GM12801 (cell line): ENCODE measurements around the gene STARD9.

ENCODE experiments used
- TF ChIP-seq, protein P1 (sequence below): IDR thresholded peaks from one replicate; pipeline ENCODE4 v1.5.1; 2011; ENCODE audit warnings: control low read depth; ENCODE audit not compliant: insufficient read length; ENCODE audit errors: extremely low read depth

STARD9 gene

DNA sequence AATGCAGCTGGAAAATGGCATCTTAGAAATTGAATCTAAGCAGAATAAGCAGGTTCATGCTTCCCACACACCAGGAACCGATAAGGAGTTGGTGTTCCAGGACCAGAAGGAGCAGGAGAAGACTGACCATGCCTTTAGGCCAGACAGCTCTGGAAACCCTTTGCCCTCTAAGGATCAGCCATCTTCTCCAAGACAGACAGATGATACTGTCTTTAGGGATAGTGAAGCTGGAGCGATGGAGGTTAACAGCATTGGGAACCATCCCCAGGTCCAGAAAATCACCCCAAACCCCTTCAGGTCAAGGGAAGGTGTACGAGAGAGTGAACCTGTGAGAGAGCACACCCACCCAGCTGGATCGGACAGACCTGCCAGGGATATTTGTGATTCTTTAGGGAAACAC, 112.3 kb downstream of the STARD9 start:
- TF ChIP-seq, protein P1, sequence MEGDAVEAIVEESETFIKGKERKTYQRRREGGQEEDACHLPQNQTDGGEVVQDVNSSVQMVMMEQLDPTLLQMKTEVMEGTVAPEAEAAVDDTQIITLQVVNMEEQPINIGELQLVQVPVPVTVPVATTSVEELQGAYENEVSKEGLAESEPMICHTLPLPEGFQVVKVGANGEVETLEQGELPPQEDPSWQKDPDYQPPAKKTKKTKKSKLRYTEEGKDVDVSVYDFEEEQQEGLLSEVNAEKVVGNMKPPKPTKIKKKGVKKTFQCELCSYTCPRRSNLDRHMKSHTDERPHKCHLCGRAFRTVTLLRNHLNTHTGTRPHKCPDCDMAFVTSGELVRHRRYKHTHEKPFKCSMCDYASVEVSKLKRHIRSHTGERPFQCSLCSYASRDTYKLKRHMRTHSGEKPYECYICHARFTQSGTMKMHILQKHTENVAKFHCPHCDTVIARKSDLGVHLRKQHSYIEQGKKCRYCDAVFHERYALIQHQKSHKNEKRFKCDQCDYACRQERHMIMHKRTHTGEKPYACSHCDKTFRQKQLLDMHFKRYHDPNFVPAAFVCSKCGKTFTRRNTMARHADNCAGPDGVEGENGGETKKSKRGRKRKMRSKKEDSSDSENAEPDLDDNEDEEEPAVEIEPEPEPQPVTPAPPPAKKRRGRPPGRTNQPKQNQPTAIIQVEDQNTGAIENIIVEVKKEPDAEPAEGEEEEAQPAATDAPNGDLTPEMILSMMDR = no peak

DNA sequence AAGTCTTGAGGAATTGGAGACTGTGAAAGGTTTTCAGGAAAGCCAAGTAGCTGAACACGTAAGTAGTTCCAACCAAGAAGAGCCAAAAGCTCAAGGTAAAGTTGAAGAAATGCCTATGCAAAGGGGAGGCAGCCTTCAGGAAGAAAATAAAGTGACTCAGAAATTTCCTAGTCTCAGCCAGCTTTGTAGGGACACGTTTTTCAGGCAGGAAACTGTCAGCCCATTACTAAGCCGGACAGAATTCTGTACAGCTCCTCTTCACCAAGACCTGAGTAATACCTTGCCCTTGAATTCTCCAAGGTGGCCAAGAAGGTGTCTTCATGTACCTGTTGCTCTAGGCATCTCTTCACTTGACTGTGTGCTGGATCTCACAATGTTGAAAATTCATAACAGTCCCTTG, 112.9 kb downstream of the STARD9 start:
- TF ChIP-seq, protein P1 = no peak

DNA sequence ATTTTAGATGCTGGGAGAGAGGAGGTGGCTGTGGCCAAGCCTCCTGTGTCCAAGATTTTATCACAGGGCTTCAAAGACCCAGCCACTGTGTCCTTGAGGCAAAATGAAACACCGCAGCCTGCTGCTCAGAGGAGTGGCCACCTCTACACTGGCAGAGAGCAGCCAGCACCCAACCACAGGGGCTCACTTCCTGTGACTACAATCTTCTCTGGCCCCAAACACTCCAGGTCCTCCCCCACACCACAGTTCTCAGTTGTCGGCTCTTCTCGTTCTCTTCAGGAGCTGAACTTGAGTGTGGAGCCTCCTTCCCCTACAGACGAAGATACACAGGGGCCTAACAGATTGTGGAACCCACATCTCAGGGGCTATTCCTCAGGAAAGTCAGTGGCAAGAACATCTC, 115.9 kb downstream of the STARD9 start:
- TF ChIP-seq, protein P1 = no peak

DNA sequence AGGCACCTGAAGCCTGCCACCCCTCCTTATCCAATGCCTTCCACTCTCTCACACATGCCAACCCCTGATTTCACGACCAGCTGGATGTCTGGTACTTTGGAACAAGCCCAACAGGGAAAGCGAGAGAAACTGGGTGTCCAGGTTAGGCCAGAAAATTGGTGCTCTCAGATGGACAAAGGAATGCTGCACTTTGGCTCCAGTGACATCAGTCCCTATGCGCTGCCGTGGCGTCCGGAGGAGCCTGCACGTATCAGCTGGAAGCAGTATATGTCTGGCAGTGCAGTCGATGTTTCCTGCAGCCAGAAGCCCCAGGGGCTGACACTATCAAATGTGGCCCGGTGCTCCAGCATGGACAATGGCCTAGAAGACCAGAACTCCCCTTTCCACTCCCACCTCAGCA, 116.4 kb downstream of the STARD9 start:
- TF ChIP-seq, protein P1 = no peak

DNA sequence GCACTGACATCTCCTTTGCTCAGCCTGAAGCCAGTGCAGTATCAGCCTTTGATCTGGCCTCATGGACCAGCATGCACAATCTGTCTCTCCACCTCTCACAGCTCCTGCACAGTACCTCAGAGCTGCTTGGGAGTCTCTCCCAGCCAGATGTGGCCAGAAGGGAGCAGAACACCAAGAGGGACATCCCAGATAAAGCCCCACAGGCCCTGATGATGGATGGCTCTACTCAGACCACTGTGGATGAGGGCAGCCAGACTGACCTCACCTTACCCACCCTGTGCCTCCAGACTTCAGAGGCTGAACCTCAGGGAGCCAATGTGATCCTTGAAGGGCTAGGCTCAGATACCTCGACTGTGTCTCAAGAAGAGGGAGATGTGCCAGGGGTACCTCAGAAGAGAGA, 117.1 kb downstream of the STARD9 start:
- TF ChIP-seq, protein P1 = no peak

DNA sequence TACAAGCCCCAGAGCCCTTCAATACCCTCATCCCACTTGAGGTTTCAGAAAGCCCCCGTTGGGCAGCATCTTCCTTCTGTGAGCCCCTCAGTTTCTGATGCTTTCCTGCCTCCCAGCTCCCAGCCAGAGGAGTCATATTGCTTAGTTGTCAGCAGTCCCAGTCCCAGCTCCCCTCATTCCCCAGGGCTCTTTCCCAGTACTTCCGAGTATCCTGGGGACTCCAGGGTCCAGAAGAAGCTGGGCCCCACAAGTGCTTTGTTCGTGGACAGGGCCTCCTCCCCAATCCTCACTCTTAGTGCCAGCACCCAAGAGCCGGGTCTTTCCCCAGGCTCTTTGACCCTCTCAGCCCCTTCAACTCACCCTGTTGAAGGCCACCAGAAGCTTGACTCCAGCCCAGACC, 117.6 kb downstream of the STARD9 start:
- TF ChIP-seq, protein P1 = no peak

DNA sequence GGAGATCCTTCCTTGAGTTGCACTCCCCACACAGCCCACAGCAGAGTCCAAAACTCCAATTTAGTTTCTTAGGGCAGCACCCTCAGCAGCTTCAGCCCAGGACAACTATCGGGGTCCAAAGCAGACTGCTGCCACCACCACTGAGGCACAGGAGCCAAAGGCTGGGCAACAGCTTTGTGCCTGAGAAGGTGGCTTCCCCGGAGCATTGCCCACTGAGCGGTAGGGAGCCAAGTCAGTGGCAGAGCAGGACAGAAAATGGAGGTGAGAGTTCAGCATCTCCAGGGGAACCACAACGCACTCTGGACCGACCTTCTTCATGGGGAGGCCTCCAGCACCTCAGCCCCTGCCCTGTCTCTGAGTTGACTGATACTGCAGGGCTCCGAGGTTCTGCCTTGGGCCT, 118.1 kb downstream of the STARD9 start:
- TF ChIP-seq, protein P1 = no peak

DNA sequence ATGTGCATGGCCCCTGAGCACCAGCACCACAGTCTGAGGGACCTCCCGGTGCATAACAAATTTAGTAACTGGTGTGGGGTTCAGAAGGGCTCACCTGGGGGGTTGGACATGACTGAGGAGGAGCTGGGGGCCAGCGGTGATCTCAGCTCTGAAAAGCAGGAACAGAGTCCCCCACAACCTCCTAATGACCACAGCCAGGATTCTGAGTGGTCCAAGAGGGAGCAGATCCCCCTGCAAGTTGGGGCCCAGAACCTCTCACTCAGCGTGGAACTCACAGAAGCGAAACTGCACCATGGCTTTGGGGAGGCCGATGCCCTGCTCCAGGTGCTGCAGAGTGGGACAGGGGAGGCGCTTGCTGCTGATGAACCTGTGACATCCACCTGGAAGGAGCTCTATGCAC, 118.5 kb downstream of the STARD9 start:
- TF ChIP-seq, protein P1 = no peak
